ENCODE results near the gene ECSIT.
A peak's percentile ranks its signal among the peaks of the same experiment; 100 is the strongest.
"Not testable (repeated sequence)": the region's sequence is repeated elsewhere in the genome, so short reads cannot be mapped to it uniquely, and the experiment has no call there.

The ECSIT gene

DNA sequence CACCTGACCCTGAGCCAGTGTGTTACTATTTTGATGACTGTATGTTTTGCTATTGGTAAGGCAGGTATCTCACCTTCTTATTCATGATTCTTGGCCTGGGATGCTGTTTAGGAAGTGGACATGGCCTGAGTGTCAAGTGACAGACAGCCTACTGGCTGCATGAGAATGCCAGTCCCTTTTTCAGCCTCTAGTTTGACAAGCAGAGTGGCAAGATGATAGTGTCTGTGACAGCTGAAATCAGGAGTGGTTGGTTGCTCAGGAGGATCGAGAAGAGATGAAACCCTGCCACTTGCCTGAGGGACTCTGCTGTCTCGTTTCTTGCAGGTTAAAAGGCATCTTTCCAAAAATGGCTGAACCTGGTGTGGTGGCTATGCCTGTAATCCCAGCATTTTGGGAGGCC, 37.2 kb upstream of the ECSIT start:
- no peak for DNase-seq (ENCODE audit: low read depth, low spot score)
- Histone ChIP-seq H3K9ac (ENCODE audit: insufficient read length, low read depth) (no peak overlapping the region), H3K4me1 (ENCODE audit: insufficient read depth, insufficient read length) (no peaks in the 10 kb centered on the region), H3K9me3 (ENCODE audit: insufficient read depth, low read length) (no peaks in the 10 kb centered on the region), H3K36me3 (ENCODE audit: insufficient read depth, insufficient read length, low read length) (no peaks in the 10 kb centered on the region), H3K4me3 (ENCODE audit: insufficient read length, low read depth) (no peak overlapping the region), H3K27me3 (ENCODE audit: insufficient read depth, insufficient read length) (no peaks in the 10 kb centered on the region)
- no peak for TF ChIP-seq SUZ12 (IDR thresholded peaks at IDR 0.05; ENCODE audit: extremely low read depth, insufficient read depth, insufficient read length)
- no peak for TF ChIP-seq YY1 (IDR thresholded peaks at IDR 0.05; ENCODE audit: insufficient read depth, insufficient read length)
- TF ChIP-seq ZNF274 (IDR thresholded peaks at IDR 0.05; ENCODE audit: low read depth, low read length) = no peak

DNA sequence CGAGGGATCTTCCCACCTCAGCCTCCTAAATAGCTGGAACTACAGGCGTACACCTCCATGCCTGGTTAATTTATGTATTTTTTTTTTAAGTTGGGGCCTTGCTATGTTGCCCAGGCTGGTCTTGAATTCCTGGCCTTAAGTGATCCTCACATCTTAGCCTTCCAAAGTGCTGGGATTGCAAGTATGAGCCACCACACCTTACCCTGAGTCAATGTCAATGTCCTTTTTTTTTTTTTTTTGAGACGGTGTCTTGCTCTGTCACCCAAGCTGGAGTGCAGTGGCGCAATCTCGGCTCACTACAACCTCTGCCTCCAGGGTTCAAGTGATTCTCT, 36.7 kb upstream of the ECSIT start:
- not testable (repeated sequence) for H3K4me3 ChIP-seq (ENCODE audit: insufficient read length, low read depth); H3K4me1 ChIP-seq (ENCODE audit: insufficient read depth, insufficient read length); H3K9me3 ChIP-seq (ENCODE audit: insufficient read depth, low read length); H3K27me3 ChIP-seq (ENCODE audit: insufficient read depth, insufficient read length); H3K36me3 ChIP-seq (ENCODE audit: insufficient read depth, insufficient read length, low read length); H3K9ac ChIP-seq (ENCODE audit: insufficient read length, low read depth); DNase-seq (ENCODE audit: low read depth, low spot score)

DNA sequence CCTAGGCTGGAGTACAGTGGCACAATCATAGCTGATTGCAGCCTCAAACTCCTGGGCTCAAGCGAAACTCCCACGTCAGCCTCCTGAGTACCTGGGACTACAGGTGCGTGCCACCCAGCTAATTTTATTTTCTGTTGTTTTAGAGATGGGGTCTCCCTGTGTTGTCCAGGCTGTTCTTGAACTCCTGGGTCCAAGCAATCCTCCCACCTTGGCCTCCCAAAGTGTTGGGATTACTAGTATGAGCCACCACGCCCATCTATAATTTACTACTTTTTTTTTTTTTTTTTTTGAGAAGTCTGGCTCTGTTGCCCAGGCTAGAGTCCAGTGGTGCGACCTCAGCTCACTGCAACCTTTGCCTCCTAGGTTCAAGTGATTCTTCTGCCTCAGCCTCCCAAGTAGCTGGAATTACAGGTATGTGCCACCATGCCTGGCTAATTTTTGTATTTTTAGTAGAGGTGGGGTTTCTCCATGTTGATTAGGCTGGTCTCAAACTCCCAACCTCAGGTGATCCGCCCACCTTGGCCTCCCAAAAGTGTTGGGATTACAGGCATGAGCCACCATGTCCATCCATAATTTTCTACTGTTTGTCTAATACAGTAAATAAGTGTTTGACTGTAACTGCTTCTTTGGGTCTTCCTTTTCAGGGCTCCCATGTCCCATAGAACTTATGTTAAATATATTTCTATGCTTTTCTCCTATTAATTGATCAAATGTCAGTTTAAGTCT, 35.3 kb upstream of the ECSIT start:
- not testable (repeated sequence) for H3K9ac ChIP-seq (ENCODE audit: insufficient read length, low read depth); H3K36me3 ChIP-seq (ENCODE audit: insufficient read depth, insufficient read length, low read length); H3K4me3 ChIP-seq (ENCODE audit: insufficient read length, low read depth); H3K27me3 ChIP-seq (ENCODE audit: insufficient read depth, insufficient read length); H3K4me1 ChIP-seq (ENCODE audit: insufficient read depth, insufficient read length); DNase-seq (ENCODE audit: low read depth, low spot score); H3K9me3 ChIP-seq (ENCODE audit: insufficient read depth, low read length)

DNA sequence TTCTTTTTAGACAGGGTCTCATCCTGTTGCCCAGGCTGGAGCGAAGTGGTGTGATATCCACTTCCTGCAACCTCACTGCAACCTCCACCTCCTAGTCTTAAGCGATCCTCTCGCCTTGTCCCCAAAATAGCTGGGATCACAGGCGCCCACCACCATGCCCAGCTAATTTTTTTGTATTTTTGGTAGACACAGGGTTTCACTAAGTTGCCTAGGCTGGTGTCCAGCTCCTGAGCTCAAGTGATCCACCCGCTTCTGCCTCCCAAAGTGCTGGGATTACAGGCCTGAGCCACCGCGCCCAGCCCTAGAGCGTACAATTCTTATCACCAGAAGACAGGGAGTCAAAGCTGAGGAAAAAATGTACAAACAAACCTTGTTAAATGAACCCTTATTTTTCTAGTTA, 34.6 kb upstream of the ECSIT start:
- no peak for DNase-seq (ENCODE audit: low read depth, low spot score)
- Histone ChIP-seq H3K36me3 (ENCODE audit: insufficient read depth, insufficient read length, low read length) (no peaks in the 10 kb centered on the region), H3K4me1 (ENCODE audit: insufficient read depth, insufficient read length) (no peaks in the 10 kb centered on the region), H3K9ac (ENCODE audit: insufficient read length, low read depth) (no peak overlapping the region), H3K27me3 (ENCODE audit: insufficient read depth, insufficient read length) (no peaks in the 10 kb centered on the region), H3K4me3 (ENCODE audit: insufficient read length, low read depth) (no peak overlapping the region), H3K9me3 (ENCODE audit: insufficient read depth, low read length) (no peaks in the 10 kb centered on the region)
- TF ChIP-seq ZNF274 (IDR thresholded peaks at IDR 0.05; ENCODE audit: low read depth, low read length) = no peak
- no peak for TF ChIP-seq SUZ12 (IDR thresholded peaks at IDR 0.05; ENCODE audit: extremely low read depth, insufficient read depth, insufficient read length)
- TF ChIP-seq YY1 (IDR thresholded peaks at IDR 0.05; ENCODE audit: insufficient read depth, insufficient read length) = no peak

DNA sequence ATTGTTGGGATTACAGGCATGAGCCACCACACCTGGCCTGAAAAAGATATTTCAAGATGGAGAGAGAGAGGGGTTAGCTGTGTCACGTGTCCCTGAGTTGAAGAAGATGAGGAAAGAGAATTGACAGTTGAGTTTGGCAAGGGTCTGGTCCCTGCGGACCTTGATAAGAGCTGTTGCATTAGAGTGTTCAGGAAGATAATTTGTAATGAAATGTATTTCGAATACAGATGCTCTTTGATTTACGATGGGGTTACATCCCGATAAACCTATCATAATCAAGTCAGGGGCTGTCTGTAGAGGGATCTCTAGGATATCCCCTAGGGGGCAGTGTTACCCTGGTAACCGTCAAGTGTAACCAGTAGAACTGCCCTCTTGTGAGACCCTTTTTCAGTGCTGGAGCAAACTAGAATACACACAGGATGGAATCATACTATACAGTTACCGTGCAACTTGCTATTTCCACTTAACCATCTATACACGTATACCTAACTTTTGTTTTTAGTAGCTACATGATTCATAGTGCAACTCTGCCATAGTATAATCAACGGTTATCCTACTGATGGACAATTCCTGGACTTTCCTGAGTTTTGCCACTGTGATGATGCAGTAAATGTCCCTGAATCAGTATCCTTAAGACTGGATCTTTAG, 31.6 kb upstream of the ECSIT start:
- peaks cover 3% of the 10 kb centered on the region for H3K4me1 ChIP-seq (ENCODE audit: insufficient read depth, insufficient read length)
- no peaks in the 10 kb centered on the region for H3K9me3 ChIP-seq (ENCODE audit: insufficient read depth, low read length)
- DNase-seq (ENCODE audit: low read depth, low spot score) = peak; percentile 80
- H3K4me3 ChIP-seq (ENCODE audit: insufficient read length, low read depth) = no peak overlapping the region
- TF ChIP-seq ZNF274 (IDR thresholded peaks at IDR 0.05; ENCODE audit: low read depth, low read length) (no peak), YY1 (IDR thresholded peaks at IDR 0.05; ENCODE audit: insufficient read depth, insufficient read length) (no peak)
- no peaks in the 10 kb centered on the region for H3K27me3 ChIP-seq (ENCODE audit: insufficient read depth, insufficient read length)
- no peak overlapping the region for H3K9ac ChIP-seq (ENCODE audit: insufficient read length, low read depth)
- H3K36me3 ChIP-seq (ENCODE audit: insufficient read depth, insufficient read length, low read length) = peaks cover 21% of the 10 kb centered on the region

DNA sequence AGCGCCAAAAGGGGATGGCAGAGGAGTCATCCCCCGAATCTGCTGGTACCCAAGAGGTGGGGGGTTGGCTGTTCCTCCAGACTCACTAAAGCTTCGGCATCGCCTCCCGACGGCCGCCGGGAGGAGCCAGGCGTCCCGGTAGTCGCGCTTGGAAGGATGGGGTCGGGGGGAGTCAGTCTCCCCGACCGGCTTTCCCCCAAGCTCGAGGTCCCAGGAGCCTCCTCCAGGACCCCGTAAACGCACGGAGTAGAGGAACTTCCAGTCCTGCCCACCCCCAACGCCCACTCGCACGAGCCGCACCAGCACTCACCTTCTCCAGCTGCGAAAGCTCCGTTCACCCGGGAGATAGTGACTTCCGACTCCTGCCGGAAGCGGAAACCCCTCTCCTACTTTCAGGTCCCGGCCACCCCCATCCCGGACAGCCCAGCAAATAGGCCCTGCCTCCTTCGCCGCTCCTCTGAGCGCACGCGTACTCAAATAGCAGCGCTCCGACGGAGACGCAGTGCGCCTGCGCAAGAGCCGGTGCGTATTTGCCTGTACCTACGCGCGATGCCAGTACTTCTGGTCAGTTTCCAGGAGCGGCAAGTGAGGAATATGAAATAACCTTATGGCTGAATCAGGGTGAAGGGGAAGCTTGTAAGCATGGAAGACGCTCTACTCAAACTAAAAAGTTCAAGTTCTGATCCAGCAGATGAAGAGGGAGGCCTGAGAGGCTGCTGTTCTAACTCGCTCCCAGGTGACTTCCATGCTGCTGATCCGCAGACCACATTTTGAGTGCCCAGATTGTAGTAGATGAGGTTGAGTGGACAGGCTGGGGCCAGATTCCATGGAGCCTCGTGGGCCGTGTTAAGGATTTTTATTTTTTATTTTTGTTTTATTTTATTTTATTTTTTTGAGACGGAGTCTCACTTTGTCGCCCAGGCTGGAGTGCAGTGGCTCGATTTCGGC, 30.2 kb upstream of the ECSIT start, which contains the start of gene ELOF1:
ELOF1 (minus strand) TSS at position 350 of the 948 bp plus-strand sequence. CDS start 4,883 bp downstream, outside the sequence.
- peak within 1 kb of the TSS; percentile 99 for H3K9ac ChIP-seq (ENCODE audit: insufficient read length, low read depth)
- H3K9me3 ChIP-seq (ENCODE audit: insufficient read depth, low read length) = no peaks in the 10 kb centered on the region
- H3K4me1 ChIP-seq (ENCODE audit: insufficient read depth, insufficient read length) = peaks cover 3% of the 10 kb centered on the region
- H3K36me3 ChIP-seq (ENCODE audit: insufficient read depth, insufficient read length, low read length) = peaks cover 33% of the 10 kb centered on the region
- TF ChIP-seq ZNF274 (IDR thresholded peaks at IDR 0.05; ENCODE audit: low read depth, low read length) (no peak), YY1 (IDR thresholded peaks at IDR 0.05; ENCODE audit: insufficient read depth, insufficient read length) (no peak), SUZ12 (IDR thresholded peaks at IDR 0.05; ENCODE audit: extremely low read depth, insufficient read depth, insufficient read length) (no peak)
- H3K27me3 ChIP-seq (ENCODE audit: insufficient read depth, insufficient read length) = no peaks in the 10 kb centered on the region
- peak within 1 kb of the TSS; percentile 99 for H3K4me3 ChIP-seq (ENCODE audit: insufficient read length, low read depth)
- peak; percentile 99 for DNase-seq (ENCODE audit: low read depth, low spot score)

DNA sequence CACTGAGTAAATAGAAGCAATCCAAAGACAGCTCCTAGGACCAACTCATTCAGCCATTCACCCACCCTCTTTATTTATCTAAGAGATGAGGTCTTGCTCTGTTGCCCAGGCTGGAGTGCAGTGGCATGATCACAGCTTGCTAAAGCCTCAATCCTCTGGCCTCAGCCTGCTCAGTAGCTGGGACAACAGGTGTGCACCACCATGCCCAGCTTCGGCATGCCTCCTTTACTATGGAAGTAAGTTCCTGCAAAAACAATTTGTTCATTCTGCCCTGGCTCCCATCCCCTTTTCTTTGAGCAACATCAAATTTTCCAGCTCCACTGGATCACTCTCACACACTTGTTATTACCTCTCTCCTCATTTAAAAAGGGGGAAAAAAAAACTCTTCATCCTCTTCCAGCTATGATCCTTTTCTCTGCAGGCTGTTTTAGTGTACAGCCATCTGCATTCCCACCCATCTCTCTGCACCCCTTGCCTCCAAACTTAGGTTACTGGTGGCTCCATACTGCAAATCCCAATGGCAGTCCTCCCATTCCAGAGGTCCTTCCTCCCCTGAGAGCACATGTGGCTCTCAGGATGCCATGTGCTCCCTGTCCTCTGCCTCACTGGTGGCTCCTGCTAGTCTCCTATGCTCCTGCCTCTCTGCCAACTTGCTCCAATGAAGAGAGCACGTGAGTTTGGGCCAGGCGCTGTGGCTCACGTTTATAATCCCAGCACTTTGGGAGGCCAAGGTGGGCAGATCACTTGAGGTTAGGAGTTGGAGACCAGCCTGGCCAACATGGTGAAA, 27.9 kb upstream of the ECSIT start:
- H3K9ac ChIP-seq (ENCODE audit: insufficient read length, low read depth) = no peak overlapping the region
- H3K36me3 ChIP-seq (ENCODE audit: insufficient read depth, insufficient read length, low read length) = peaks cover 56% of the 10 kb centered on the region
- no peak for TF ChIP-seq YY1 (IDR thresholded peaks at IDR 0.05; ENCODE audit: insufficient read depth, insufficient read length)
- no peak for TF ChIP-seq ZNF274 (IDR thresholded peaks at IDR 0.05; ENCODE audit: low read depth, low read length)
- TF ChIP-seq SUZ12 (IDR thresholded peaks at IDR 0.05; ENCODE audit: extremely low read depth, insufficient read depth, insufficient read length) = no peak
- no peak for DNase-seq (ENCODE audit: low read depth, low spot score)
- H3K9me3 ChIP-seq (ENCODE audit: insufficient read depth, low read length) = no peaks in the 10 kb centered on the region
- no peak overlapping the region for H3K4me3 ChIP-seq (ENCODE audit: insufficient read length, low read depth)
- H3K27me3 ChIP-seq (ENCODE audit: insufficient read depth, insufficient read length) = no peaks in the 10 kb centered on the region
- peaks cover 4% of the 10 kb centered on the region for H3K4me1 ChIP-seq (ENCODE audit: insufficient read depth, insufficient read length)

All from NT2/D1 (cell line).